Measurements from ENCODE around the gene PARD3. TPM values are rescaled to one million over a fixed set of nuclear protein-coding genes. Genes with fewer than 3 reads are reported as not detected.

Gene PARD3
- total RNA-seq, 3 donors from 2014 or later (not counting 1 experiment from before 2014, with no cell fraction given) = 0.14 to 0.49 (median 0.38) TPM

- no peak overlapping the region for H3K27ac ChIP-seq (ENCODE audit: low read length)
- ATAC-seq (no peak), DNase-seq (no peak)
- H3K4me3 ChIP-seq (ENCODE audit: low read length) = no peak overlapping the region
- WGBS (ENCODE audit: insufficient coverage) = 73% methylated on average over 3 of the region's 4 CpGs
- H3K36me3 ChIP-seq (ENCODE audit: control insufficient read depth, insufficient read depth, low read length) = no peaks in the 10 kb centered on the region
- H3K27ac Mint-ChIP-seq = no peak overlapping the region
- no peak for TF ChIP-seq CTCF (IDR thresholded peaks at IDR 0.05)
- intact Hi-C loops (cut with micrococcal nuclease) = no loop called here
- no peaks in the 10 kb centered on the region for H3K36me3 Mint-ChIP-seq
- peaks cover 7 to 12% of the 10 kb centered on the region in 2 donors for H3K27me3 Mint-ChIP-seq (ENCODE audit: low read depth in 2 of 2)
- H3K27me3 ChIP-seq (ENCODE audit: control insufficient read depth, insufficient read depth, low read length) = no peaks in the 10 kb centered on the region
- H3K4me3 Mint-ChIP-seq = no peak overlapping the region
- H3K4me1 Mint-ChIP-seq = peaks cover 0 to 9% of the 10 kb centered on the region in 2 donors
- no peaks in the 10 kb centered on the region for H3K9me3 ChIP-seq (ENCODE audit: control insufficient read depth, insufficient read depth, low read length)
- H3K4me1 ChIP-seq (ENCODE audit: control insufficient read depth, insufficient read depth, low read length) = no peaks in the 10 kb centered on the region
- no peaks in the 10 kb centered on the region for H3K9me3 Mint-ChIP-seq
These were observed 279.2 kb downstream of the PARD3 start for GRCh38 chr10:34535872-34536271.

- Histone ChIP-seq H3K9me3 (ENCODE audit: control insufficient read depth, insufficient read depth, low read length) (no peaks in the 10 kb centered on the region), H3K27ac (ENCODE audit: low read length) (no peak overlapping the region), H3K36me3 (ENCODE audit: control insufficient read depth, insufficient read depth, low read length) (no peaks in the 10 kb centered on the region), H3K4me1 (ENCODE audit: control insufficient read depth, insufficient read depth, low read length) (no peaks in the 10 kb centered on the region), H3K4me3 (ENCODE audit: low read length) (no peak overlapping the region), H3K27me3 (ENCODE audit: control insufficient read depth, insufficient read depth, low read length) (no peaks in the 10 kb centered on the region)
- ATAC-seq = no peak
- DNase-seq = no peak
- Mint-ChIP-seq H3K4me3 (no peak overlapping the region), H3K27me3 (ENCODE audit: low read depth in 2 of 2) (peaks cover 7 to 9% of the 10 kb centered on the region in 2 donors), H3K4me1 (no peaks in the 10 kb centered on the region), H3K27ac (no peak overlapping the region), H3K36me3 (no peaks in the 10 kb centered on the region), H3K9me3 (no peaks in the 10 kb centered on the region)
- 89% methylated on average over 4 of the region's 4 CpGs for WGBS (ENCODE audit: insufficient coverage)
- TF ChIP-seq CTCF (IDR thresholded peaks at IDR 0.05) = no peak
- intact Hi-C loops (cut with micrococcal nuclease) = no loop called here
These were observed 284.3 kb downstream of the PARD3 start for GRCh38 chr10:34530778-34531177.

GRCh38 chr10:34528320-34528719 is 286.8 kb downstream of the PARD3 start:
- peaks cover 7 to 11% of the 10 kb centered on the region in 2 donors for H3K27me3 Mint-ChIP-seq (ENCODE audit: low read depth in 2 of 2)
- H3K27ac ChIP-seq (ENCODE audit: low read length) = no peak overlapping the region
- H3K36me3 Mint-ChIP-seq = no peaks in the 10 kb centered on the region
- H3K27me3 ChIP-seq (ENCODE audit: control insufficient read depth, insufficient read depth, low read length) = no peaks in the 10 kb centered on the region
- no peaks in the 10 kb centered on the region for H3K9me3 Mint-ChIP-seq
- H3K27ac Mint-ChIP-seq = no peak overlapping the region
- no peak overlapping the region for H3K4me3 ChIP-seq (ENCODE audit: low read length)
- WGBS (ENCODE audit: insufficient coverage) = 84% methylated on average over 2 of the region's 3 CpGs
- intact Hi-C loops (cut with micrococcal nuclease) = no loop called here
- DNase-seq (no peak), ATAC-seq (no peak)
- no peaks in the 10 kb centered on the region for H3K4me1 Mint-ChIP-seq
- no peak overlapping the region for H3K4me3 Mint-ChIP-seq
- no peaks in the 10 kb centered on the region for H3K36me3 ChIP-seq (ENCODE audit: control insufficient read depth, insufficient read depth, low read length)
- no peak for TF ChIP-seq CTCF (IDR thresholded peaks at IDR 0.05)
- H3K4me1 ChIP-seq (ENCODE audit: control insufficient read depth, insufficient read depth, low read length) = no peaks in the 10 kb centered on the region
- no peaks in the 10 kb centered on the region for H3K9me3 ChIP-seq (ENCODE audit: control insufficient read depth, insufficient read depth, low read length)
